ENCODE measurements around the gene AFF1. TPM values are rescaled to one million over a fixed set of nuclear protein-coding genes. Genes with fewer than 3 reads are reported as not detected.
A peak's percentile ranks its signal among the peaks of the same experiment; 100 is the strongest.

AFF1 gene
- total and polyA plus RNA-seq, 2 donors (not counting 1 experiment from before 2014, with no cell fraction given), result 15.5 to 21.1 TPM

DNA sequence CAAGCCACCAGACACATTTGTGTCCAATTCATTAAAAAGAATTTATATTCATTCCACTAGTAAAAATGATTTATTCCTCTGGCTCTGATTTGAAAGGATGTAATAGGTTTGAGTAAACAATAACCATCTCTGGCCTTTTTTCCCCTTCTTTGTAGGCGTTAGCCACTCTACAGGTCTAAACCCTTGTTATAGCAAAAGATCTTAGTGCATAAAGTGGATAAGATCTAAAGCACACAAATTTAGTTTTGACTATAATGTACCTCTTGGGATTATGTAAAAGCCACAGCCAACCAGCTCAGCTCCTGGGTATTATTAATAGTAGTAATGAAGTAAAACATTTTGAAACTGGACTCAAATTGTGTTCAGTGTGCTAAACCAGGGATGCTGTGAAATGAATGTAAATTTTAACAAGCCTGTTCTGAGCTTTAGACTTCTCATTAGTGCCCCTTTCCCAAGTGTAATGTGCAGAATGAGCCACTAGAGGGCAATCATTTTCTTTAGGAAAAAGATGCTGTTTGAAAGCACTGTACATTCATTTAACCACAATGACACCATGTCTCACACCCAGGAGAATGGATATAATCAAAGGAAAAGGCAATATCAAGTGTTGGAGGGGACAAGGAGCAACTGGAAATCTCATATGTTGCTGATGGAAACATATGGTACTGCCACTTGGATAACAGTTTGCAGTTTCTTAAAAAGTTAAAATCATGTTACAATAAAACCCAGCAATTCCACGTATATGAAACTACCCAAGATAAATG, 215.9 kb downstream of the AFF1 start:
- Histone ChIP-seq H3K9ac (ENCODE audit: insufficient read depth, low read length) (no peak overlapping the region), H3K27me3 (ENCODE audit: control insufficient read depth, insufficient read depth, low read length) (no peaks in the 10 kb centered on the region), H3K79me2 (ENCODE audit: control insufficient read depth, insufficient read depth, low read length) (no peaks in the 10 kb centered on the region), H3K4me2 (ENCODE audit: extremely low read depth, insufficient read depth, low read length) (no peak overlapping the region), H3K36me3 (ENCODE audit: control insufficient read depth, insufficient read depth, low read length) (no peaks in the 10 kb centered on the region), H4K20me1 (ENCODE audit: control insufficient read depth, extremely low read depth, insufficient read depth, low read length) (no peaks in the 10 kb centered on the region), H3K9me3 (ENCODE audit: control insufficient read depth, insufficient read depth, low read depth, low read length) (no peaks in the 10 kb centered on the region), H2AFZ (ENCODE audit: low read length) (no peak overlapping the region), H3K4me3 (replicated peaks in 1 of 4; ENCODE audit: control extremely low read depth in 1 of 4, insufficient read depth in 1 of 4, low read depth in 3 of 4, low read length in 4 of 4) (no peak overlapping the region), H3K27ac (ENCODE audit: insufficient read depth, low read length) (no peak overlapping the region), H3K4me1 (ENCODE audit: control insufficient read depth, extremely low read depth, insufficient read depth, low read length) (no peaks in the 10 kb centered on the region)
- peak; percentile 56 to 79 for DNase-seq (ENCODE audit: low read depth in 2 of 2)
- no peak for TF ChIP-seq EZH2 (IDR thresholded peaks at IDR 0.05; ENCODE audit: low read length, missing control alignments)
- TF ChIP-seq, protein P1, sequence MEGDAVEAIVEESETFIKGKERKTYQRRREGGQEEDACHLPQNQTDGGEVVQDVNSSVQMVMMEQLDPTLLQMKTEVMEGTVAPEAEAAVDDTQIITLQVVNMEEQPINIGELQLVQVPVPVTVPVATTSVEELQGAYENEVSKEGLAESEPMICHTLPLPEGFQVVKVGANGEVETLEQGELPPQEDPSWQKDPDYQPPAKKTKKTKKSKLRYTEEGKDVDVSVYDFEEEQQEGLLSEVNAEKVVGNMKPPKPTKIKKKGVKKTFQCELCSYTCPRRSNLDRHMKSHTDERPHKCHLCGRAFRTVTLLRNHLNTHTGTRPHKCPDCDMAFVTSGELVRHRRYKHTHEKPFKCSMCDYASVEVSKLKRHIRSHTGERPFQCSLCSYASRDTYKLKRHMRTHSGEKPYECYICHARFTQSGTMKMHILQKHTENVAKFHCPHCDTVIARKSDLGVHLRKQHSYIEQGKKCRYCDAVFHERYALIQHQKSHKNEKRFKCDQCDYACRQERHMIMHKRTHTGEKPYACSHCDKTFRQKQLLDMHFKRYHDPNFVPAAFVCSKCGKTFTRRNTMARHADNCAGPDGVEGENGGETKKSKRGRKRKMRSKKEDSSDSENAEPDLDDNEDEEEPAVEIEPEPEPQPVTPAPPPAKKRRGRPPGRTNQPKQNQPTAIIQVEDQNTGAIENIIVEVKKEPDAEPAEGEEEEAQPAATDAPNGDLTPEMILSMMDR (conservative IDR thresholded peaks at IDR 0.05 in 1 of 2, IDR thresholded peaks at IDR 0.05 in 1 of 2; ENCODE audit: low read depth in 1 of 2, low read length in 2 of 2), result peak; percentile 87 to 92

DNA sequence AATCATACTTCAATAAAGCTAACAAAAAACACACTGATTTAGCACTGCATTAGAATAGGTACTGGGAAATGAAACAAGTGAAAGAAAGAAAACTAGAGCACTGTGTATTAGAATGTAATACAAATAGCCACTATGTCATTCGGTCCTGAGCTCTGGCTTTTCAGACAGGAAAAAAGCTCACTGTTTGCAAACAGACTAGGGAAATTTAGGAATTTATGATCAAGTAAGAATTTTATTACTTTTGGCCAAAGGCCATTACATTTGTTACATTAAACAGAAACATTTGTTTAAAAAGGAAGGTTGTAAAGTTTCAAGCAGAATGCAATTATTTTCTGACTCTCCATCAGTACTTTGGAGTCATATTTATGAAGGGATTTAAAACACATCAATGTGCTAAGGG, 216.9 kb downstream of the AFF1 start:
- TF ChIP-seq EZH2 (IDR thresholded peaks at IDR 0.05; ENCODE audit: low read length, missing control alignments), result no peak
- TF ChIP-seq, protein P1 (conservative IDR thresholded peaks at IDR 0.05 in 1 of 2, IDR thresholded peaks at IDR 0.05 in 1 of 2; ENCODE audit: low read depth in 1 of 2, low read length in 2 of 2), result no peak
- H3K36me3 ChIP-seq (ENCODE audit: control insufficient read depth, insufficient read depth, low read length), result no peaks in the 10 kb centered on the region
- H3K4me2 ChIP-seq (ENCODE audit: extremely low read depth, insufficient read depth, low read length), result no peak overlapping the region
- no peak overlapping the region for H3K27ac ChIP-seq (ENCODE audit: insufficient read depth, low read length)
- H3K79me2 ChIP-seq (ENCODE audit: control insufficient read depth, insufficient read depth, low read length), result no peaks in the 10 kb centered on the region
- H2AFZ ChIP-seq (ENCODE audit: low read length), result no peak overlapping the region
- H3K4me1 ChIP-seq (ENCODE audit: control insufficient read depth, extremely low read depth, insufficient read depth, low read length), result no peaks in the 10 kb centered on the region
- no peak for DNase-seq (ENCODE audit: low read depth in 2 of 2)
- no peaks in the 10 kb centered on the region for H4K20me1 ChIP-seq (ENCODE audit: control insufficient read depth, extremely low read depth, insufficient read depth, low read length)
- H3K4me3 ChIP-seq (replicated peaks in 1 of 4; ENCODE audit: control extremely low read depth in 1 of 4, insufficient read depth in 1 of 4, low read depth in 3 of 4, low read length in 4 of 4), result no peak overlapping the region
- H3K9ac ChIP-seq (ENCODE audit: insufficient read depth, low read length), result no peak overlapping the region
- H3K9me3 ChIP-seq (ENCODE audit: control insufficient read depth, insufficient read depth, low read depth, low read length), result no peaks in the 10 kb centered on the region
- H3K27me3 ChIP-seq (ENCODE audit: control insufficient read depth, insufficient read depth, low read length), result no peaks in the 10 kb centered on the region

DNA sequence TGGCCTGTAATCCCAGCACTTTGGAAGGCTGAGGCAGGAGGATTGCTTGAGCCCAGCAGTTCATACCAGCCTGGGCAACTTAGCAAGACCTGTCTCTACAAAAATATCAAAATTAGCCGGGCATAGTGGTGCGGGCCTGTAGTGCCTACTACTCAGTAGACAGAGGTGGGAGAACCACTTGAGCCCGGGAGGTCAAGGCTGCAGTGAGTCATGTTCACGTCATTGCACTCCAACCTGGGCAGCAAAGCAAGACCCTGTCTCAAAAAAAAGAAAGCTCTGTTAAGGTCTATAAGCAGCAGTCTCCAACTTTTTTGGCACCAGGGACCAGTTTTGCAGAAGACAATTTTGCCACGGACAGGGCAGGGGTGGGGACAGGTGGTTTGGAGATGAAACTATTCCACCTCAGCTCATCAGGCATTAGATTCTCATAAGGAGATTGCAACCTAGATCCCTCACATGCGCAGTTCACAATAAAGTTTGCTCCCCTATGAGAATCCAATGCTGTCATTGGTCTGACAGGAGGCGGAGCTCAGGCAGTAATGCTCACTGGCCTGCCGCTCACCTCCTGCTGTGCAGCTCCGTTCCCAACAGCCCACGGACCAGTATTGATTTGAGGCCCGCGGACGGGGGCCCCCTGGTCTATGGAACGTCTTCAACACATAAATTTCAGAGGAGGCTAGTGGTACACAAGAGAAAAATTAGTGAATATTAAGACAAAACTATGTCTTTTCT, 217.7 kb downstream of the AFF1 start:
- Histone ChIP-seq H3K36me3 (ENCODE audit: control insufficient read depth, insufficient read depth, low read length) (no peaks in the 10 kb centered on the region), H3K27me3 (ENCODE audit: control insufficient read depth, insufficient read depth, low read length) (no peaks in the 10 kb centered on the region), H3K27ac (ENCODE audit: insufficient read depth, low read length) (no peak overlapping the region), H3K4me3 (replicated peaks in 1 of 4; ENCODE audit: control extremely low read depth in 1 of 4, insufficient read depth in 1 of 4, low read depth in 3 of 4, low read length in 4 of 4) (no peak overlapping the region), H3K9ac (ENCODE audit: insufficient read depth, low read length) (no peak overlapping the region), H3K9me3 (ENCODE audit: control insufficient read depth, insufficient read depth, low read depth, low read length) (no peaks in the 10 kb centered on the region), H3K79me2 (ENCODE audit: control insufficient read depth, insufficient read depth, low read length) (no peaks in the 10 kb centered on the region), H3K4me1 (ENCODE audit: control insufficient read depth, extremely low read depth, insufficient read depth, low read length) (no peaks in the 10 kb centered on the region), H2AFZ (ENCODE audit: low read length) (no peak overlapping the region), H3K4me2 (ENCODE audit: extremely low read depth, insufficient read depth, low read length) (no peak overlapping the region), H4K20me1 (ENCODE audit: control insufficient read depth, extremely low read depth, insufficient read depth, low read length) (no peaks in the 10 kb centered on the region)
- TF ChIP-seq, protein P1 (conservative IDR thresholded peaks at IDR 0.05 in 1 of 2, IDR thresholded peaks at IDR 0.05 in 1 of 2; ENCODE audit: low read depth in 1 of 2, low read length in 2 of 2), result no peak
- TF ChIP-seq EZH2 (IDR thresholded peaks at IDR 0.05; ENCODE audit: low read length, missing control alignments), result no peak
- peak in 1 of 2 donors; percentile 13 for DNase-seq (ENCODE audit: low read depth in 2 of 2)
